ENCODE measurements around the gene PLD4.

Gene PLD4

GRCh38 chr14:104974146-104974541 lies 49.5 kb downstream of the PLD4 start:
- TF ChIP-seq CTCF (IDR thresholded peaks at IDR 0.05; ENCODE audit: control extremely low read depth, extremely low read depth, low read depth, missing control alignments): no peak
- POLR2A ChIA-PET: no interaction called here
- DNase-seq (ENCODE audit: extremely low spot score): no peak
- CTCF ChIA-PET: interaction anchor here (0.6 to 6.1 kb wide), 11 partner anchors 10 to 510 kb away, joined by 3 to 177 read pairs (median 4); no protein-coding TSS in a partner anchor

- DNase-seq (ENCODE audit: extremely low spot score): no peak
- ChIA-PET CTCF (interaction anchor here (0.6 to 6.1 kb wide), 25 partner anchors 8 to 509 kb away, joined by 3 to 177 read pairs (median 4); no protein-coding TSS in a partner anchor), POLR2A (no interaction called here)
- TF ChIP-seq CTCF (IDR thresholded peaks at IDR 0.05; ENCODE audit: control extremely low read depth, extremely low read depth, low read depth, missing control alignments): no peak
Observed at GRCh38 chr14:104974665-104975390, 50.1 kb downstream of the PLD4 start.

GRCh38 chr14:104975481-104976197 lies 51.0 kb downstream of the PLD4 start:
- POLR2A ChIA-PET: no interaction called here
- peak; percentile 55 for DNase-seq (ENCODE audit: extremely low spot score)
- CTCF ChIA-PET: interaction anchor here (0.7 to 6.1 kb wide), 21 partner anchors 9 to 429 kb away, joined by 3 to 177 read pairs (median 4); no protein-coding TSS in a partner anchor
- peak; percentile 55 for TF ChIP-seq CTCF (IDR thresholded peaks at IDR 0.05; ENCODE audit: control extremely low read depth, extremely low read depth, low read depth, missing control alignments)

- peak; percentile 88 for DNase-seq (ENCODE audit: extremely low spot score)
- CTCF ChIA-PET: interaction anchor here (0.8 to 6.1 kb wide), 13 partner anchors 8 to 114 kb away, joined by 3 to 177 read pairs (median 6); no protein-coding TSS in a partner anchor
- POLR2A ChIA-PET: no interaction called here
- TF ChIP-seq CTCF (IDR thresholded peaks at IDR 0.05; ENCODE audit: control extremely low read depth, extremely low read depth, low read depth, missing control alignments): peak; percentile 97
Observed at GRCh38 chr14:104976198-104977007, 51.7 kb downstream of the PLD4 start.

GRCh38 chr14:104977008-104977680 lies 52.5 kb downstream of the PLD4 start:
- no peak for DNase-seq (ENCODE audit: extremely low spot score)
- POLR2A ChIA-PET: no interaction called here
- CTCF ChIA-PET: interaction anchor here (0.8 to 6.1 kb wide), 5 partner anchors 22 to 113 kb away, joined by 3 to 177 read pairs (median 6); no protein-coding TSS in a partner anchor
- TF ChIP-seq CTCF (IDR thresholded peaks at IDR 0.05; ENCODE audit: control extremely low read depth, extremely low read depth, low read depth, missing control alignments): no peak
